ENCODE measurements around the gene VPS18. TPM values are rescaled to one million over a fixed set of nuclear protein-coding genes. Genes with fewer than 3 reads are reported as not detected.

Gene VPS18
- total RNA-seq, 2 donors from 2014 or later: 18.3 to 19.2 TPM

GRCh38 chr15:40909662-40910630, 15.7 kb downstream of the VPS18 start:
- Histone ChIP-seq H3K27ac (no peak overlapping the region), H3K9me3 (no peaks in the 10 kb centered on the region), H3K27me3 (no peaks in the 10 kb centered on the region), H3K4me3 (no peak overlapping the region), H3K4me1 (peaks cover 18% of the 10 kb centered on the region), H3K36me3 (no peaks in the 10 kb centered on the region), H3K9ac (ENCODE audit: low read depth in 2 of 2, low read length in 2 of 2) (no peak overlapping the region)
- DNase-seq: no peak
- no peak for TF ChIP-seq CTCF (IDR thresholded peaks at IDR 0.05)
- intact Hi-C loops (cut with DNase I): loop anchor here (5.0 kb wide), 1 partner anchor 32 kb away; no protein-coding TSS in a partner anchor

GRCh38 chr15:40911141-40911540, 16.9 kb downstream of the VPS18 start:
- Histone ChIP-seq H3K4me3 (no peak overlapping the region), H3K9ac (ENCODE audit: low read depth in 2 of 2, low read length in 2 of 2) (no peak overlapping the region), H3K36me3 (no peaks in the 10 kb centered on the region), H3K27ac (no peak overlapping the region), H3K4me1 (peaks cover 14% of the 10 kb centered on the region), H3K9me3 (no peaks in the 10 kb centered on the region), H3K27me3 (no peaks in the 10 kb centered on the region)
- intact Hi-C loops (cut with DNase I): no loop called here
- no peak for DNase-seq
- no peak for TF ChIP-seq CTCF (IDR thresholded peaks at IDR 0.05)

- Histone ChIP-seq H3K9me3 (no peaks in the 10 kb centered on the region), H3K36me3 (no peaks in the 10 kb centered on the region), H3K9ac (ENCODE audit: low read depth in 2 of 2, low read length in 2 of 2) (no peak overlapping the region), H3K4me1 (peaks cover 14% of the 10 kb centered on the region), H3K27me3 (no peaks in the 10 kb centered on the region), H3K4me3 (no peak overlapping the region), H3K27ac (no peak overlapping the region)
- intact Hi-C loops (cut with DNase I): no loop called here
- no peak for DNase-seq
- no peak for TF ChIP-seq CTCF (IDR thresholded peaks at IDR 0.05)
Measured at GRCh38 chr15:40911693-40912092, 17.4 kb downstream of the VPS18 start.

GRCh38 chr15:40912478-40912877, 18.2 kb downstream of the VPS18 start:
- intact Hi-C loops (cut with DNase I): no loop called here
- DNase-seq: no peak
- no peaks in the 10 kb centered on the region for H3K9me3 ChIP-seq
- H3K4me1 ChIP-seq: peaks cover 11% of the 10 kb centered on the region
- no peak overlapping the region for H3K27ac ChIP-seq
- TF ChIP-seq CTCF (IDR thresholded peaks at IDR 0.05): no peak
- H3K9ac ChIP-seq (ENCODE audit: low read depth in 2 of 2, low read length in 2 of 2): no peak overlapping the region
- H3K36me3 ChIP-seq: no peaks in the 10 kb centered on the region
- H3K27me3 ChIP-seq: no peaks in the 10 kb centered on the region
- no peak overlapping the region for H3K4me3 ChIP-seq

- no peaks in the 10 kb centered on the region for H3K36me3 ChIP-seq
- H3K27ac ChIP-seq: no peak overlapping the region
- intact Hi-C loops (cut with DNase I): no loop called here
Measured at GRCh38 chr15:40914013-40914412, 19.8 kb downstream of the VPS18 start.

More at GRCh38 chr15:40914013-40914412, 19.8 kb downstream of the VPS18 start:
- no peak for DNase-seq
- H3K9ac ChIP-seq (ENCODE audit: low read depth in 2 of 2, low read length in 2 of 2): no peak overlapping the region
- H3K27me3 ChIP-seq: no peaks in the 10 kb centered on the region
- H3K4me1 ChIP-seq: no peaks in the 10 kb centered on the region
- no peaks in the 10 kb centered on the region for H3K9me3 ChIP-seq
- no peak for TF ChIP-seq CTCF (IDR thresholded peaks at IDR 0.05)
- H3K4me3 ChIP-seq: no peak overlapping the region

Measured in colonic mucosa (tissue), 4 donors.